HepG2 (cell line): Measurements from ENCODE around the gene RSPH4A. TPM values are rescaled to one million over a fixed set of nuclear protein-coding genes. Genes with fewer than 3 reads are reported as not detected.

Experiments
- EEA1 ChIP-seq: sonication (generic); formaldehyde crosslinking; IDR thresholded peaks from 2 replicates; pipeline ENCODE4 v1.5.1; 2020; ENCODE audit warnings: mild to moderate bottlenecking, missing genetic modification reagents, borderline replicate concordance
- ETV5 ChIP-seq: IDR thresholded peaks from 2 replicates; pipeline ENCODE4 v1.6.1; 2018; ENCODE audit warnings: missing biosample characterization, missing genetic modification reagents, inconsistent platforms, borderline replicate concordance
- IKZF5 ChIP-seq: IDR thresholded peaks from 2 replicates; pipeline ENCODE4 v1.6.1; 2018; ENCODE audit warnings: missing genetic modification reagents, mild to moderate bottlenecking, missing compliant biosample characterization
- MAFG ChIP-seq: sonication (generic); formaldehyde crosslinking; IDR thresholded peaks from 2 replicates; pipeline ENCODE4 v1.5.1; 2020; ENCODE audit warnings: mild to moderate bottlenecking, missing genetic modification reagents
- MXD1 ChIP-seq: sonication (generic); formaldehyde crosslinking; IDR thresholded peaks from 2 replicates; pipeline ENCODE4 v1.4.0; 2020; ENCODE audit warnings: mild to moderate bottlenecking, missing genetic modification reagents
- NBN ChIP-seq: fragments of 450-650 bp; conservative IDR thresholded peaks from 2 replicates; pipeline ENCODE4 v1.6.1; 2017
- NCOR1 ChIP-seq: fragments of 200-600 bp; sonication (generic); IDR thresholded peaks from 2 replicates; pipeline ENCODE4 v1.7.0; 2017; ENCODE audit warnings: antibody characterized with exemption, low read length, borderline replicate concordance
- RBM22 ChIP-seq: fragments of 200-400 bp; formaldehyde crosslinking; optimal IDR thresholded peaks from 2 replicates; pipeline ENCODE3; 2017; ENCODE audit warnings: mild to moderate bottlenecking, low read length, moderate library complexity
- REPIN1 ChIP-seq: sonication (generic); formaldehyde crosslinking; IDR thresholded peaks from 2 replicates; pipeline ENCODE4 v1.8.0; 2022; ENCODE audit warnings: missing genetic modification reagents, low read depth, mild to moderate bottlenecking, borderline replicate concordance
- RNF2 ChIP-seq: fragments of 450-650 bp; conservative IDR thresholded peaks from 2 replicates; pipeline ENCODE4 v1.6.1; 2016; ENCODE audit warnings: low read depth
- RORA ChIP-seq: sonication (generic); formaldehyde crosslinking; IDR thresholded peaks from 2 replicates; pipeline ENCODE4 v1.5.0; 2020; ENCODE audit warnings: mild to moderate bottlenecking, missing genetic modification reagents, moderate library complexity
- SP2 ChIP-seq: sonication (generic); formaldehyde crosslinking; IDR thresholded peaks from 2 replicates; pipeline ENCODE4 v1.5.1; 2020; ENCODE audit warnings: mild to moderate bottlenecking, missing genetic modification reagents
- STAG1 ChIP-seq: sonication (generic); formaldehyde crosslinking; IDR thresholded peaks from 2 replicates; pipeline ENCODE4 v1.4.0; 2020; ENCODE audit warnings: missing genetic modification reagents
- SYNCRIP ChIP-seq: fragments of 200-400 bp; formaldehyde crosslinking; IDR thresholded peaks from 2 replicates; pipeline ENCODE4 v1.6.1; 2018; ENCODE audit warnings: mild to moderate bottlenecking, low read depth, low read length; ENCODE audit not compliant: insufficient read depth
- TBX3 ChIP-seq: fragments of 450-650 bp; IDR thresholded peaks from 2 replicates; pipeline ENCODE4 v1.6.1; 2017; ENCODE audit warnings: antibody characterized with exemption, mild to moderate bottlenecking, inconsistent platforms, borderline replicate concordance
- ZBTB10 ChIP-seq: sonication (generic); formaldehyde crosslinking; IDR thresholded peaks from 2 replicates; pipeline ENCODE4 v1.4.0; 2020; ENCODE audit warnings: missing genetic modification reagents, borderline replicate concordance
- ZBTB26 ChIP-seq: IDR thresholded peaks from 2 replicates; pipeline ENCODE4 v1.6.1; 2016; ENCODE audit warnings: missing compliant biosample characterization, missing genetic modification reagents, borderline replicate concordance
- ZFY ChIP-seq: sonication (generic); formaldehyde crosslinking; IDR thresholded peaks from 2 replicates; pipeline ENCODE4 v1.4.0; 2020; ENCODE audit warnings: missing genetic modification reagents
- ZKSCAN1 ChIP-seq: fragments of 150-350 bp; IDR thresholded peaks from 2 replicates; pipeline ENCODE4 v1.6.1; 2014; ENCODE audit warnings: low read length
- ZNF235 ChIP-seq: sonication (generic); formaldehyde crosslinking; IDR thresholded peaks from 2 replicates; pipeline ENCODE4 v1.8.1; 2023; ENCODE audit warnings: mild to moderate bottlenecking, missing genetic modification reagents, borderline replicate concordance
- ZNF343 ChIP-seq: sonication (generic); formaldehyde crosslinking; IDR thresholded peaks from 2 replicates; pipeline ENCODE4 v1.4.0; 2020; ENCODE audit warnings: mild to moderate bottlenecking, missing genetic modification reagents
- ZNF431 ChIP-seq: sonication (generic); formaldehyde crosslinking; IDR thresholded peaks from 2 replicates; pipeline ENCODE4 v1.9.0; 2022; ENCODE audit warnings: missing genetic modification reagents, low read depth, mild to moderate bottlenecking, borderline replicate concordance
- ZNF432 ChIP-seq: sonication (generic); formaldehyde crosslinking; IDR thresholded peaks from 2 replicates; pipeline ENCODE4 v1.5.0; 2020; ENCODE audit warnings: missing genetic modification reagents, mild to moderate bottlenecking, borderline replicate concordance
- ZNF562 ChIP-seq: sonication (generic); formaldehyde crosslinking; IDR thresholded peaks from 2 replicates; pipeline ENCODE4 v1.8.0; 2022; ENCODE audit warnings: missing genetic modification reagents, borderline replicate concordance
- ZNF883 ChIP-seq: sonication (generic); formaldehyde crosslinking; IDR thresholded peaks from 2 replicates; pipeline ENCODE4 v1.5.1; 2020; ENCODE audit warnings: mild to moderate bottlenecking, missing genetic modification reagents; ENCODE audit errors: not compliant biosample characterization
- ZSCAN20 ChIP-seq: sonication (generic); formaldehyde crosslinking; IDR thresholded peaks from 2 replicates; pipeline ENCODE4 v1.4.0; 2020; ENCODE audit warnings: missing genetic modification reagents, mild to moderate bottlenecking, borderline replicate concordance
- polyA plus RNA-seq, 8 experiments: library from polyadenylated mRNA; depleted of rRNA in 3 of 8; stranded (reverse) in 7 of 8; unstranded in 1 of 8; fragments of >200 nt; fragmentation: Illumina TruSeq in 4 of 8; extraction: Trizol in 4 of 8; gene quantifications; 2 replicates each; pipeline versions ENCODE4 v1.2.1 to v1.2.3, GENCODE V29; 2011 to 2016; ENCODE audit warnings: low read depth in 4 of 8, missing spikeins in 1 of 8, mixed read lengths in 1 of 8; ENCODE audit not compliant: insufficient read depth in 1 of 8
- total RNA-seq, 5 experiments: library from RNA; depleted of rRNA; stranded (reverse); fragments of >200 nt; fragmentation: Illumina TruSeq; extraction: Trizol; gene quantifications; 2 replicates each; pipeline ENCODE4 v1.2.3, GENCODE V29; 2016; ENCODE audit warnings: low read depth in 1 of 5

Gene RSPH4A
- total and polyA plus RNA-seq, 2 of the 13 experiments (the other 11 are each of a cell fraction or from before 2014, with no cell fraction given): 0.24 to 0.40 TPM

GRCh38 chr6:116631379-116631990, 15.2 kb downstream of the RSPH4A start (continued):
- TF ChIP-seq ZBTB26 (CRISPR knock-in tag): peak; percentile 87; the same call in 1 of the 2 replicates
- no peak for TF ChIP-seq SYNCRIP
- TF ChIP-seq ETV5: peak; percentile 100
- TF ChIP-seq ZNF343 (CRISPR knock-in tag): no peak
- TF ChIP-seq NCOR1: no peak; the same call in 1 of the 2 replicates
- no peak for TF ChIP-seq SP2
- TF ChIP-seq MXD1 (CRISPR knock-in tag): no peak
- TF ChIP-seq RBM22: peak; percentile 45
- peak; percentile 96 for TF ChIP-seq REPIN1 (CRISPR knock-in tag)
- no peak for TF ChIP-seq ZBTB10
- TF ChIP-seq ZNF235 (CRISPR knock-in tag): no peak
- no peak for TF ChIP-seq ZNF432 (CRISPR knock-in tag)
- TF ChIP-seq RORA (CRISPR knock-in tag): no peak
- peak; percentile 87; the same call in 1 of the 2 replicates for TF ChIP-seq ZNF431 (CRISPR knock-in tag)
- no peak; the same call in 1 of the 2 replicates for TF ChIP-seq STAG1 (CRISPR knock-in tag)
- no peak for TF ChIP-seq ZSCAN20
- TF ChIP-seq IKZF5: peak; percentile 99
- no peak for TF ChIP-seq ZNF883 (CRISPR knock-in tag)
- peak; percentile 88 for TF ChIP-seq ZFY (CRISPR knock-in tag)
- TF ChIP-seq TBX3: peak; percentile 34; the same call in 1 of the 2 replicates
- TF ChIP-seq NBN: no peak
- TF ChIP-seq MAFG (CRISPR knock-in tag): peak; percentile 71; the same call in 1 of the 2 replicates
- no peak for TF ChIP-seq RNF2
- no peak for TF ChIP-seq EEA1 (CRISPR knock-in tag)
- no peak for TF ChIP-seq ZNF562 (CRISPR knock-in tag)
- TF ChIP-seq ZKSCAN1: no peak; the same call in 1 of the 2 replicates
